DOHH2 (cell line): ENCODE results near the gene PSMD14.

Source experiments
- EZH2phosphoT487 ChIP-seq: fragments of 200-600 bp; sonication (generic); IDR thresholded peaks from 2 replicates; pipeline ENCODE4 v1.6.1; 2017; ENCODE audit warnings: borderline replicate concordance, mild to moderate bottlenecking, antibody characterized with exemption, low read length, moderate library complexity, mixed read lengths
- TF ChIP-seq, protein P1 (sequence below): fragments of 200-600 bp; sonication (generic); IDR thresholded peaks from one replicate; pipeline ENCODE4 v1.5.1; 2014; ENCODE audit warnings: antibody characterized with exemption, mild to moderate bottlenecking, low read depth, low read length; ENCODE audit not compliant: poor library complexity, severe bottlenecking

DNA sequence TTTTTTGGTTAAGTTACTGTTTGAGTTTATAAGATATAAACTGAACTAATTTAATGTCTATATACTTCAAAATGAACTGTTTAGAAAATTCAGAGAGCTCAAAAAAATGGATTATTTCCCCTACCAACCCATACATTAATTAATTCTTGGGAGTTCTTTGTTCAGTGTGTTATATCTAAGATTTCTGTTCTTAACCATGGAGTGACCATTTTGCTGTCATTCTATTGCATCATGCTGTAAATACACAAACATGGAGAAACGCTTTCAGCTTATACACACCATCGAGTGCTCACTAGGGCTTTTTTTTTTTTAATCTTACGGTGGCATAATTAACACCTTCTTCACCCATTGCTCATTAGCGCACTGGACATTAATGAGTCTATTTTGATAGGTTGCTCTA, 74.5 kb downstream of the PSMD14 start:
- TF ChIP-seq EZH2phosphoT487, result no peak
- TF ChIP-seq, protein P1, sequence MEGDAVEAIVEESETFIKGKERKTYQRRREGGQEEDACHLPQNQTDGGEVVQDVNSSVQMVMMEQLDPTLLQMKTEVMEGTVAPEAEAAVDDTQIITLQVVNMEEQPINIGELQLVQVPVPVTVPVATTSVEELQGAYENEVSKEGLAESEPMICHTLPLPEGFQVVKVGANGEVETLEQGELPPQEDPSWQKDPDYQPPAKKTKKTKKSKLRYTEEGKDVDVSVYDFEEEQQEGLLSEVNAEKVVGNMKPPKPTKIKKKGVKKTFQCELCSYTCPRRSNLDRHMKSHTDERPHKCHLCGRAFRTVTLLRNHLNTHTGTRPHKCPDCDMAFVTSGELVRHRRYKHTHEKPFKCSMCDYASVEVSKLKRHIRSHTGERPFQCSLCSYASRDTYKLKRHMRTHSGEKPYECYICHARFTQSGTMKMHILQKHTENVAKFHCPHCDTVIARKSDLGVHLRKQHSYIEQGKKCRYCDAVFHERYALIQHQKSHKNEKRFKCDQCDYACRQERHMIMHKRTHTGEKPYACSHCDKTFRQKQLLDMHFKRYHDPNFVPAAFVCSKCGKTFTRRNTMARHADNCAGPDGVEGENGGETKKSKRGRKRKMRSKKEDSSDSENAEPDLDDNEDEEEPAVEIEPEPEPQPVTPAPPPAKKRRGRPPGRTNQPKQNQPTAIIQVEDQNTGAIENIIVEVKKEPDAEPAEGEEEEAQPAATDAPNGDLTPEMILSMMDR, result no peak
